Vagina (tissue), 2 donors: ENCODE measurements around the gene TPX2. TPM values are rescaled to one million over a fixed set of nuclear protein-coding genes. Genes with fewer than 3 reads are reported as not detected.

Experiments
- DNase-seq, 2 donors: peaks; one replicate each; pipeline ENCODE4 v3.0.0-alpha.2; 2017; ENCODE audit errors: extremely low spot score in 2 of 2
- H3K27ac ChIP-seq: fragments of 200-600 bp; sonication (generic); one replicate; pipeline ENCODE4 v1.5.1; 2019
- H3K27me3 ChIP-seq: fragments of 200-600 bp; sonication (generic); one replicate; pipeline ENCODE4 v1.5.1; 2019
- H3K36me3 ChIP-seq, 2 donors: fragments of 200-600 bp; sonication (generic); one replicate each; pipeline ENCODE4 v1.5.1; 2017 to 2019
- H3K4me1 ChIP-seq: fragments of 200-600 bp; sonication (generic); one replicate; pipeline ENCODE4 v1.5.1; 2019
- H3K4me3 ChIP-seq, 2 donors: fragments of 200-600 bp; sonication (generic); 1 replicate in 1 of 2; 2 replicates in 1 of 2; pipeline ENCODE4 v1.5.1; 2016 to 2019
- H3K9me3 ChIP-seq: fragments of 200-600 bp; sonication (generic); one replicate; pipeline ENCODE4 v1.5.1; 2019
- CTCF ChIP-seq, 3 experiments: fragments of 450-650 bp in 2 of 3; fragments of 200-600 bp in 1 of 3; sonication (generic) in 1 of 3; IDR thresholded peaks; one replicate each; pipeline ENCODE4 v1.5.1; 2017 to 2019; ENCODE audit warnings: antibody characterized with exemption in 3 of 3, mild to moderate bottlenecking in 2 of 3, moderate library complexity in 2 of 3
- POLR2A ChIP-seq, 2 donors: fragments of 450-650 bp; IDR thresholded peaks; one replicate each; pipeline ENCODE4 v1.6.1; 2017; ENCODE audit warnings: antibody characterized with exemption in 2 of 2, mild to moderate bottlenecking in 2 of 2, moderate library complexity in 2 of 2
- POLR2AphosphoS5 ChIP-seq, 2 donors: sonication (generic); formaldehyde crosslinking; IDR thresholded peaks; one replicate each; pipeline ENCODE4 v1.9.0; 2017; ENCODE audit warnings: antibody characterized with exemption in 2 of 2, mild to moderate bottlenecking in 2 of 2, low read depth in 1 of 2; ENCODE audit not compliant: insufficient read depth in 1 of 2
- intact Hi-C: fragments of 100-400 bp; cut with DNase I; formaldehyde crosslinking; loops from one replicate; pipeline ENCODE4 v1.15.1; 2023
- total RNA-seq: library from RNA; depleted of rRNA; stranded (reverse); fragments of >200 nt; gene quantifications from one replicate; pipeline ENCODE4 v1.2.3, GENCODE V29; 2016

TPX2 gene
- total RNA-seq, 1 donor from 2014 or later, result 6.1 TPM

GRCh38 chr20:31820228-31820627 lies 81.1 kb downstream of the TPX2 start:
- H3K36me3 ChIP-seq, result no peaks in the 10 kb centered on the region
- no peaks in the 10 kb centered on the region for H3K9me3 ChIP-seq
- intact Hi-C loops, result loop anchor here (10.0 kb wide), 1 partner anchor 215 kb away; no protein-coding TSS in a partner anchor
- H3K27ac ChIP-seq, result no peak overlapping the region
- peaks cover 13% of the 10 kb centered on the region for H3K4me1 ChIP-seq
- no peak overlapping the region for H3K4me3 ChIP-seq
- DNase-seq, result no peak
- no peak for TF ChIP-seq CTCF (IDR thresholded peaks at IDR 0.05)
- no peak for TF ChIP-seq POLR2A (IDR thresholded peaks at IDR 0.05)
- no peak for TF ChIP-seq POLR2AphosphoS5 (IDR thresholded peaks at IDR 0.05; ENCODE audit: insufficient read depth in 1 of 2, low read depth in 1 of 2)
- H3K27me3 ChIP-seq, result no peaks in the 10 kb centered on the region

- no peak for DNase-seq
- H3K9me3 ChIP-seq, result no peaks in the 10 kb centered on the region
- TF ChIP-seq CTCF (IDR thresholded peaks at IDR 0.05) (no peak), POLR2AphosphoS5 (IDR thresholded peaks at IDR 0.05; ENCODE audit: insufficient read depth in 1 of 2, low read depth in 1 of 2) (no peak), POLR2A (IDR thresholded peaks at IDR 0.05) (no peak)
- no peaks in the 10 kb centered on the region for H3K36me3 ChIP-seq
- no peak overlapping the region for H3K27ac ChIP-seq
- intact Hi-C loops, result loop anchor here (10.0 kb wide), 1 partner anchor 213 kb away; no protein-coding TSS in a partner anchor
- H3K4me3 ChIP-seq, result no peak overlapping the region
- H3K27me3 ChIP-seq, result no peaks in the 10 kb centered on the region
- peaks cover 13% of the 10 kb centered on the region for H3K4me1 ChIP-seq
These were observed 82.3 kb downstream of the TPX2 start for GRCh38 chr20:31821427-31821826.

GRCh38 chr20:31822421-31823330 lies 83.6 kb downstream of the TPX2 start:
- TF ChIP-seq POLR2A (IDR thresholded peaks at IDR 0.05) (no peak), CTCF (IDR thresholded peaks at IDR 0.05) (peak; percentile 95 to 99 (median 95)), POLR2AphosphoS5 (IDR thresholded peaks at IDR 0.05; ENCODE audit: insufficient read depth in 1 of 2, low read depth in 1 of 2) (peak; percentile 23 to 42)
- Histone ChIP-seq H3K27ac (no peak overlapping the region), H3K4me3 (no peak overlapping the region), H3K4me1 (peaks cover 13% of the 10 kb centered on the region), H3K9me3 (no peaks in the 10 kb centered on the region), H3K36me3 (no peaks in the 10 kb centered on the region), H3K27me3 (no peaks in the 10 kb centered on the region)
- intact Hi-C loops, result loop anchor here (10.0 kb wide), 1 partner anchor 212 kb away; no protein-coding TSS in a partner anchor
- DNase-seq, result no peak

- no peaks in the 10 kb centered on the region for H3K27me3 ChIP-seq
- H3K4me3 ChIP-seq, result no peak overlapping the region
- H3K4me1 ChIP-seq, result peaks cover 13% of the 10 kb centered on the region
- no peaks in the 10 kb centered on the region for H3K9me3 ChIP-seq
- no peak for DNase-seq
- TF ChIP-seq POLR2A (IDR thresholded peaks at IDR 0.05), result no peak
- TF ChIP-seq CTCF (IDR thresholded peaks at IDR 0.05), result no peak
- TF ChIP-seq POLR2AphosphoS5 (IDR thresholded peaks at IDR 0.05; ENCODE audit: insufficient read depth in 1 of 2, low read depth in 1 of 2), result no peak
- intact Hi-C loops, result loop anchor here (10.0 kb wide), 1 partner anchor 211 kb away; no protein-coding TSS in a partner anchor
- H3K36me3 ChIP-seq, result no peaks in the 10 kb centered on the region
- H3K27ac ChIP-seq, result no peak overlapping the region
These were observed 84.5 kb downstream of the TPX2 start for GRCh38 chr20:31823360-31824124.
